Measurements from ENCODE around the gene GPT2.

DNA sequence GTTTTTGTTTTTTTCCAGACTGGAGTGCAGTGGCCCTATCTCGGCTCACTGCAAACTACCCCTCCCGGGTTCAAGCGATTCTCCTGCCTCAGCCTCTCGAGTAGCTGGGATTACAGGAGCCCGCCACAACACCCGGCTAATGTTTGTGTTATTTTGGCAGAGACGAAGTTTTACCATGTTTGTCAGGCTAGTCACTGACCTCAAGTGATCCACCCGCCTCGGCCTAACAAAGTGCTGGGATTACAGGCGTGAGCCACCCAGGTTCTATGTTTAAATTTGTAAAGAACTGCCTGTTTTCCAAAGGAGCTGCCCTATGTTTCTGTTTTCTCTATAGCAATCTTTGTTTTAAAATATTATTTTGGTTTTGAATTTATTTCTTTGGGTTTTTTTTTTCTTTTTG, 39.4 kb upstream of the GPT2 start:
- TF ChIP-seq, protein P1, sequence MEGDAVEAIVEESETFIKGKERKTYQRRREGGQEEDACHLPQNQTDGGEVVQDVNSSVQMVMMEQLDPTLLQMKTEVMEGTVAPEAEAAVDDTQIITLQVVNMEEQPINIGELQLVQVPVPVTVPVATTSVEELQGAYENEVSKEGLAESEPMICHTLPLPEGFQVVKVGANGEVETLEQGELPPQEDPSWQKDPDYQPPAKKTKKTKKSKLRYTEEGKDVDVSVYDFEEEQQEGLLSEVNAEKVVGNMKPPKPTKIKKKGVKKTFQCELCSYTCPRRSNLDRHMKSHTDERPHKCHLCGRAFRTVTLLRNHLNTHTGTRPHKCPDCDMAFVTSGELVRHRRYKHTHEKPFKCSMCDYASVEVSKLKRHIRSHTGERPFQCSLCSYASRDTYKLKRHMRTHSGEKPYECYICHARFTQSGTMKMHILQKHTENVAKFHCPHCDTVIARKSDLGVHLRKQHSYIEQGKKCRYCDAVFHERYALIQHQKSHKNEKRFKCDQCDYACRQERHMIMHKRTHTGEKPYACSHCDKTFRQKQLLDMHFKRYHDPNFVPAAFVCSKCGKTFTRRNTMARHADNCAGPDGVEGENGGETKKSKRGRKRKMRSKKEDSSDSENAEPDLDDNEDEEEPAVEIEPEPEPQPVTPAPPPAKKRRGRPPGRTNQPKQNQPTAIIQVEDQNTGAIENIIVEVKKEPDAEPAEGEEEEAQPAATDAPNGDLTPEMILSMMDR (conservative IDR thresholded peaks at IDR 0.05; ENCODE audit: low read depth, low read length): no peak
- TF ChIP-seq EZH2phosphoT487 (IDR thresholded peaks at IDR 0.05; ENCODE audit: borderline replicate concordance, low read length): no peak
- TF ChIP-seq EZH2 (IDR thresholded peaks at IDR 0.05; ENCODE audit: low read length, unreplicated experiment): no peak

Measured in PC-3 (cell line).